ENCODE data around the gene FCER1G. TPM values are rescaled to one million over a fixed set of nuclear protein-coding genes. Genes with fewer than 3 reads are reported as not detected.

The FCER1G gene
- 1 to 10 TPM; 2.0 TPM for total RNA-seq
- 114 TPM for polyA plus RNA-seq (2013, experiment 1 of 2)
- 77.7 TPM for polyA plus RNA-seq (2013, experiment 2 of 2)
- total RNA-seq = 0.08 to 16.7 (median 1.2) reads per million in 172 experiments

GRCh38 chr1:161215076-161215475, at the start of gene FCER1G:
TSS of gene FCER1G (plus strand) at chr1:161215295. CDS start at chr1:161215322, 27 bp downstream.
- H3K27me3 ChIP-seq (ENCODE audit: control insufficient read depth in 1 of 2, insufficient read depth in 2 of 2, low read length in 2 of 2) = no peaks in the 10 kb centered on the region
- TF ChIP-seq CTCF (IDR thresholded peaks at IDR 0.05) = no peak
- H3K36me3 Mint-ChIP-seq (ENCODE audit: low read depth) = peaks cover 49% of the 10 kb centered on the region
- H3K4me1 Mint-ChIP-seq (ENCODE audit: low read depth) = peaks cover 51% of the 10 kb centered on the region
- no peaks in the 10 kb centered on the region for H3K9me3 Mint-ChIP-seq
- DNase-seq (peak in 2 of 14 experiments; percentile 51 to 62), ATAC-seq (ENCODE audit: poor library complexity) (no peak)
- CTCF ChIA-PET = interaction anchor here (1.2 kb wide), 1 partner anchor 10 kb away, joined by 3 read pairs; the partner anchor contains the start of gene TOMM40L
- H3K27me3 Mint-ChIP-seq = no peaks in the 10 kb centered on the region
- intact Hi-C loops (cut with DNase I, micrococcal nuclease) = no loop called here
- peak within 1 kb of the TSS; percentile 40 for H3K4me3 ChIP-seq (ENCODE audit: low read length)
- no peaks in the 10 kb centered on the region for H3K9me3 ChIP-seq (ENCODE audit: control insufficient read depth in 1 of 2, insufficient read depth in 1 of 2, low read length in 2 of 2)
- peaks cover 41% of the 10 kb centered on the region for H3K4me1 ChIP-seq (ENCODE audit: insufficient read depth, low read length)
- peaks cover 47% of the 10 kb centered on the region for H3K36me3 ChIP-seq (ENCODE audit: insufficient read depth, low read length)
- peak within 1 kb of the TSS; percentile 44 for H3K27ac Mint-ChIP-seq
- no peak within 1 kb of the TSS for H3K4me3 Mint-ChIP-seq
- no peak within 1 kb of the TSS for H3K27ac ChIP-seq (ENCODE audit: low read depth in 1 of 2, low read length in 2 of 2)
- POLR2A ChIA-PET = interaction anchor here (0.8 to 3.0 kb wide), 2 partner anchors 11 to 13 kb away, joined by 3 to 20 read pairs; partner anchors contain the start of genes NDUFS2 and TOMM40L

GRCh38 chr1:161165742-161166668, 49.1 kb upstream of the FCER1G start, which contains the start of gene PPOX:
TSS of gene PPOX (plus strand) at chr1:161166426. CDS start at chr1:161166848, 422 bp downstream.
- H3K4me1 Mint-ChIP-seq (ENCODE audit: low read depth) = peaks cover 66% of the 10 kb centered on the region
- ChIA-PET POLR2A (interaction anchor here (0.6 to 3.6 kb wide), 24 partner anchors 8 to 233 kb away, joined by 3 to 58 read pairs (median 8); partner anchors contain the start of genes ARHGAP30, B4GALT3, DEDD and F11R), CTCF (interaction anchor here (0.6 to 4.3 kb wide), 25 partner anchors 9 to 202 kb away, joined by 3 to 28 read pairs (median 5); partner anchors contain the start of genes APOA2, B4GALT3, CFAP126 and DEDD)
- H3K27ac Mint-ChIP-seq = peak within 1 kb of the TSS; percentile 98
- peak; percentile 85 to 97 (median 88) for DNase-seq
- Histone ChIP-seq H3K36me3 (ENCODE audit: insufficient read depth, low read length) (peaks cover 52% of the 10 kb centered on the region), H3K27me3 (ENCODE audit: control insufficient read depth in 1 of 2, insufficient read depth in 2 of 2, low read length in 2 of 2) (no peaks in the 10 kb centered on the region), H3K4me1 (ENCODE audit: insufficient read depth, low read length) (peaks cover 43% of the 10 kb centered on the region), H3K27ac (ENCODE audit: low read depth in 1 of 2, low read length in 2 of 2) (peak within 1 kb of the TSS; percentile 85 to 86), H3K9me3 (ENCODE audit: control insufficient read depth in 1 of 2, insufficient read depth in 1 of 2, low read length in 2 of 2) (no peaks in the 10 kb centered on the region), H3K4me3 (ENCODE audit: low read length) (peak within 1 kb of the TSS; percentile 95)
- H3K36me3 Mint-ChIP-seq (ENCODE audit: low read depth) = peaks cover 70% of the 10 kb centered on the region
- no peaks in the 10 kb centered on the region for H3K27me3 Mint-ChIP-seq
- peak; percentile 90 for ATAC-seq (ENCODE audit: poor library complexity)
- intact Hi-C loops (cut with DNase I, micrococcal nuclease) = loop anchor here (2.0 to 5.0 kb wide), 2 partner anchors 19 to 34 kb away; partner anchors contain the start of gene DEDD (in 2 of the 2)
- H3K9me3 Mint-ChIP-seq = no peaks in the 10 kb centered on the region
- peak; percentile 61 for TF ChIP-seq CTCF (IDR thresholded peaks at IDR 0.05)
- H3K4me3 Mint-ChIP-seq = peak within 1 kb of the TSS; percentile 93

Measured in CD4-positive, alpha-beta T cell (primary cell).